ENCODE measurements around the gene PRSS33. TPM values are rescaled to one million over a fixed set of nuclear protein-coding genes. Genes with fewer than 3 reads are reported as not detected.

Gene PRSS33
- total RNA-seq, 1 donor: not detected

DNA sequence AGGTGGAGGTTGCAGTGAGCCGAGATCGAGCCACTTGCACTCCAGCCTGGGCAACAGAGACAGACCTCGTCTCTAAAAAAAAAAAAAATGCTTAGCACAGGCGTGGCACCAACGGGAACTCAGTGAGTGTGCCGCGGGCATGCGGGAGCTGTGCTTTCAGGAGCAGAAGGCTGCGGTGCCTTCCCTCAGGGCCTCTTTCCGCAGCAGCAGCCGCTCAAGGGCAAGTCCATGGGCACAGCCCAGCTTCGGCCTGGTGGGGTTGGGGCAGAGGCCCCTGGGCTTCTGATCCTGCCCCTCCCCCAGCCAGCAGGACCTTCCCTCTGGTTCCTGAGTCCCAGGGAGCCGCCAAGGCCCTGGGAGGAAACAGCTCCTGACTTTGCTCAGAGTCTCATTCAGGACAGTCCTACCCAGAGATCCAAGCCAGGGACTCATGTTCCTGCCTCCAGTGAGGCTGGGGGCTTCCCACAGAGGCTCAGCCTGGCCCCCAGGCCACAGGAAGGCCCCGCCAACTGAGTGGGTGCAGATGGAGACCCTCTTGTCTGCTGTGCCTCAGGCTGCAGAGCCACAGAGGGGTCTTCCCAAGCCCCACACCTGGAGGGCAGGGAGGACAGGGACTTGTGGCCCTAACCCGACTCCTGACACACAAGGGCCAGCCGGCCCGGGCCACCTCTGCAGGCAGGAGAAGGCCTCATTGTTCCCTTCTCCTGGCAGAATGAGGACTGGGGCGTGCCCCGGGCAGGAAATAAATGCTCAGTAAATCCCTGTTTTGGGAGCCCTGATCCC lies 39.4 kb upstream of the PRSS33 start:
- no peak for DNase-seq (ENCODE audit: low read depth)
- TF ChIP-seq, protein P1, sequence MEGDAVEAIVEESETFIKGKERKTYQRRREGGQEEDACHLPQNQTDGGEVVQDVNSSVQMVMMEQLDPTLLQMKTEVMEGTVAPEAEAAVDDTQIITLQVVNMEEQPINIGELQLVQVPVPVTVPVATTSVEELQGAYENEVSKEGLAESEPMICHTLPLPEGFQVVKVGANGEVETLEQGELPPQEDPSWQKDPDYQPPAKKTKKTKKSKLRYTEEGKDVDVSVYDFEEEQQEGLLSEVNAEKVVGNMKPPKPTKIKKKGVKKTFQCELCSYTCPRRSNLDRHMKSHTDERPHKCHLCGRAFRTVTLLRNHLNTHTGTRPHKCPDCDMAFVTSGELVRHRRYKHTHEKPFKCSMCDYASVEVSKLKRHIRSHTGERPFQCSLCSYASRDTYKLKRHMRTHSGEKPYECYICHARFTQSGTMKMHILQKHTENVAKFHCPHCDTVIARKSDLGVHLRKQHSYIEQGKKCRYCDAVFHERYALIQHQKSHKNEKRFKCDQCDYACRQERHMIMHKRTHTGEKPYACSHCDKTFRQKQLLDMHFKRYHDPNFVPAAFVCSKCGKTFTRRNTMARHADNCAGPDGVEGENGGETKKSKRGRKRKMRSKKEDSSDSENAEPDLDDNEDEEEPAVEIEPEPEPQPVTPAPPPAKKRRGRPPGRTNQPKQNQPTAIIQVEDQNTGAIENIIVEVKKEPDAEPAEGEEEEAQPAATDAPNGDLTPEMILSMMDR (IDR thresholded peaks at IDR 0.05; ENCODE audit: insufficient read depth, low read depth, low read length): no peak
- no peak overlapping the region for H3K4me3 ChIP-seq (ENCODE audit: low read depth, low read length)

DNA sequence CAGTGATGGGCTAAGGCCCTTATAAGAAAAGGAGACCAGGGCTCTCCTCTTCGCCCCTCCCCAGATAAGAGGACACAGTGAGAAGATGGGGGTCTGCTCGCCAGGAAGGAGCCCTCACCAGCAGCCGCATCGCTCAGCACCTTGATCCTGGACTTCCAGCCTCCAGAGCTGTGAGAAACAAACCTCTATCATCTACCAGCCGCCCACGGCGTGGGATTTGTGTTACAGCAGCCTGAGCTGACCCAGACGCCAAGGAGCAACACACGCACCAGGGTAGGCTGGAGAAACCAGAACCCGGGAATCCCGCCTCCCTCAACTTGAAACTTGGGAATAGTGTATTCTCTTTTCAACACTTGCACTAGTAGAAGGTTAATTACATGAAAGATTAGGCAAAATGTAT lies 38.5 kb upstream of the PRSS33 start:
- TF ChIP-seq, protein P1 (IDR thresholded peaks at IDR 0.05; ENCODE audit: insufficient read depth, low read depth, low read length): no peak
- H3K4me3 ChIP-seq (ENCODE audit: low read depth, low read length): no peak overlapping the region
- no peak for DNase-seq (ENCODE audit: low read depth)

DNA sequence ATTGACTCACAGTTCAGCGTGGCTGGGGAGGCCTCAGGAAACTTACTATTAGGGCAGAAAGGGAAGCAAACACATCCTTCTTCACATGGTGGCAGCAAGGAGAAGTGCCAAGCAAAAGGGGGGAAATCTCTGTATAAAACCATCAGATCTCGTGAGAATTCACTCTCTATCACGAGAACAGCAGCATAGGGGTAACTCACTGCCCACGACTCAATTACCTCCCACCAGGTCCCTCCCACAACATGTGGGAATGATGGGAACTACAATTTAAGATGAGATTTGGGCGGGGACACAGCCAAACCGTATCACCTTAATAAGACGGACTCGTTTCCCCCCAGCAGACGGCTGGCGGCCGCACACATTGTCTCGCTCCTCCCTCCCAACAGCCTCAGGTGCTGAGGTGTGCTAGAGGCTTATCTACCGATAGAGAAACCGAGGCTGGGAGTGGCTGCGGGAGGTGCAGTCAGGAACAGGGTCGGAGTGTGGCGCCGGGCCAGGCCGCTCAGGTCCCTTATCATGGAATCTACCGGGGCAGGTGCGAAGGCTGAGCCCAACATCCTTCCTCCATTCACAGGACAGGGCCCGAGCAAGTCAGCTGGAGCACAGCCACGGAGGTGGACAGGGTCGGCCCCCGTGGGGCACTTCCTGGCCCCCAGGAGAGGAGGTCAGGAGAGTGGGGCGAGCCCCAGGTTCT lies 37.8 kb upstream of the PRSS33 start:
- DNase-seq (ENCODE audit: low read depth): no peak
- TF ChIP-seq, protein P1 (IDR thresholded peaks at IDR 0.05; ENCODE audit: insufficient read depth, low read depth, low read length): no peak
- no peak overlapping the region for H3K4me3 ChIP-seq (ENCODE audit: low read depth, low read length)

DNA sequence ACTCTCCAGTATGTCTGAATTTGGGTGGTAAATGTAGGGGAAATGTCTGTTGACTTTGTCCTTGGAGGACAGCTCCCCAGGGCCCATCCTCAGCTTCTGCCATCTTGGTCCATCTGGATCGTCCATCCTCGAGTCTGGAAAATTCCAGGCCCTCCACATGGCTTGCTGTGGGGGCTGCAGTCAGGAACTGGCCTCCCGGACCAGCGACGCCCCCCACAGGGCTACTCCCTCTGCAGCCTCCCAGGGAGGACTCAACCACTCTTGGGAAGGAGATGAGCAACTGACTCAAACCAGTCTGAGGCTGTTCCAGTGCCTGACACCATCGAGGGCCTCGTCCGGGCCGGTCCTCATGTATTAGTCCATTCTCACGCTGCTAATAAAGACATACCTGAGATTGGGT lies 37.3 kb upstream of the PRSS33 start:
- H3K4me3 ChIP-seq (ENCODE audit: low read depth, low read length): no peak overlapping the region
- DNase-seq (ENCODE audit: low read depth): no peak
- TF ChIP-seq, protein P1 (IDR thresholded peaks at IDR 0.05; ENCODE audit: insufficient read depth, low read depth, low read length): no peak

DNA sequence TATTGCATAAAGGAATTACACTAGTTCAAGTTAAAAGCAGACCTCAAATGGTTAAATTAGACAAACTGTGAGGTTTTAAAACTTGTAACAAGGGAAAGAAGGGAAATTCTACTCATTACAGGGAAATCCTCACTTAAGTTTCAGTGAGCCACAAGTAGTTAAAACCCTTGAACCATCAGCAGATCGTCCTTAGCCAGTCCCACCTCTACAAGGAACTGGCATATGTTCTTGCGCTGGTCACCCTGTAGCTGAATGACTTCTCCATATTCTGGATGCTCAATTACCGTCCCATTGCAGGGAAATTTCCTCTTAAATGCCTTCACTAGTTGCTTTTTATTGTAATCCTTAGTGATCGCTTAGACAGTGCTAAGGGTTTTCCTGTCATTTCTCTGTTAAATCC lies 35.1 kb upstream of the PRSS33 start:
- DNase-seq (ENCODE audit: low read depth): no peak
- no peak overlapping the region for H3K4me3 ChIP-seq (ENCODE audit: low read depth, low read length)
- TF ChIP-seq, protein P1 (IDR thresholded peaks at IDR 0.05; ENCODE audit: insufficient read depth, low read depth, low read length): no peak

DNA sequence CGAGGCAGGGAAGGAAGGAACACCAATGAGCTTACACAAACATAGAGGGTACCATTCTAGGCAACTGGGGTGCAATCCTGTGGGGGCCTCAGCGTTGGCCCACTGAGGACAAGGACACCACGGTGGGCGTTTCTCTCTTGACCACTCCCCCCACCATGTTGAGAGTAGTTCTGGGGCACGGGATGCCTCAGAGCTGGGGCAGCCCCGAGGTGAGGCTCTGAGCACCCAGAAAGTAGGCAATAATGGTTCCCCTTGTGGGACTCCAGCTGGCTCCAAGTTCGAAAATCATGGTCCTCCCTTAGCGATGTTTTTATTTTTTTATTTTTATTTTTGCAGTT lies 34.8 kb upstream of the PRSS33 start:
- DNase-seq (ENCODE audit: low read depth): no peak
- H3K4me3 ChIP-seq (ENCODE audit: low read depth, low read length): no peak overlapping the region
- TF ChIP-seq, protein P1 (IDR thresholded peaks at IDR 0.05; ENCODE audit: insufficient read depth, low read depth, low read length): no peak
